Inferior parietal cortex (tissue), 1 donor: ENCODE data around the gene MRPS9.

Source experiments
- DNase-seq: peaks from one replicate; pipeline ENCODE4 v3.0.0-alpha.2; 2016; ENCODE audit errors: extremely low spot score

MRPS9 gene

DNA sequence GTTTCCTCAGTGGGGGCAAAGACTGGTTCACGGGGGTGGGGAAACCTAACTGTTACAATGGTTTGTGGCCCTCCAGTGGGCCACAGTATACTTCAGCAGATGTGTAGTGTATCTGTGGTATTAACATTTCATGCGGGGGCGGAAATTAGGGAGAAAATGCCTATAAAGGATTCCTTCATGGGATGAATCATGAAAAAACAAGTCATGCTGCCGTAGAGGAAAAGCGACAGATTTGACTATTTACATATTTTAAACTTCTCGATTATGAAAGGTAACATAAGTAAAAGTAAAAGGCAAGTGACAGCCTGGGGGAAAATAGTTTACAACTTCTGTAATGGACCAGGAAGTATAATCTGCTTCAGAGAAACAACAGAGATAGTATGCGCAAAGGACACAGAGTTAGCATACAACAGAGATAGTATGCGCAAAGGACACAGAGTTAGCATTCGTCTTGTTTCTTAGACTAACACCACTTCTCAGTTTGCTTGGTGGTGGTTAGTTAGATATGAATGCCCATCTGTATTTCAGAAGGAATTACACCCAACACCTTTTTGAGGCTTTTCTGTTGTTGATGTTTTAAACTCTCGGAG is 41.1 kb downstream of the MRPS9 start:
- DNase-seq: no peak

DNA sequence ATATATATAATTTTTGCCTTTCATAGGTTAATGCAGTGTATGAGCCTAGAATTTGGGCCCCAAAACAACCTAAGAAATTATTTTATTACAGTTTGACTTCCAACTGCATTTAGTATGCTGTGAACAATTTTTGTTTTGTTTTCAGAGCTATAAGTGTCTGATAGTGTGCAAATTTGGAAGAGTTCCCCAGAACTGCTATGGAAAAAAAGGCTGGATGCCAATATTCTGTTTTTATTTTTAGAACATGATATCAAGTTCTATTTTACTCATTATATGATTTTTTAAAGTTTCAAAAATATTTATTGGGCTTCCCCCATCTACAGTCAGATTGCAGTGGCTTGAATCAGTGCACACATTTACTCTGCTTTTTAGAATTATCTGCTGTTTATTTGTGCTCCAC is 42.6 kb downstream of the MRPS9 start:
- DNase-seq: no peak

DNA sequence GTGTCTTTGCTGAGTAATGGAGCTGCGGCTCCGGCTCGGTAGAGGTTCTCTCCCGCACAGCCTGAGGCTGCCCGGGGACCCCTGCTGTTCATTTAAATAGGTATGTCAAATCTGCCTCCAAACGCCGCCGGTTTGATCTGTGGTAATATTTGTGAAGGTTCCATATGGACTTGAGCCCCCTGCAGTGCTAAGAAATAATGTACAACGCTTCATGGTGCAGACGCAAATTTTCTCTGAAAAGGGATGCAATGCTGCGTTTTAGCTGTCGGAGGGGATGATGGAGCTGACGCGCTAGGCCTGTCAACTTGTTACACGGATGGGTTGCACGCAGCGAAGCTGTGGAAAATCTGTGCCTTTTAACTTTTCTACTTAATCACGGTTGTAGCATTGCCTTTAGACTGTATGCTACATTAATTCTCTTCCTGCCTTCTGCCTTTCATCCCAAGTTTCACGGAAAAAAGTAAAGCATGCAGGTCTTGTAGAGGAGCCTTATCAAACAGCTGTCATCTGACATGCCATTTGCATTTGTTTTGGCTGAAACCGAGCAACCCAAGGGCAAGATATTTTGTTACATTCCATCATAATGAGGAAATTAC is 43.2 kb downstream of the MRPS9 start:
- no peak for DNase-seq

DNA sequence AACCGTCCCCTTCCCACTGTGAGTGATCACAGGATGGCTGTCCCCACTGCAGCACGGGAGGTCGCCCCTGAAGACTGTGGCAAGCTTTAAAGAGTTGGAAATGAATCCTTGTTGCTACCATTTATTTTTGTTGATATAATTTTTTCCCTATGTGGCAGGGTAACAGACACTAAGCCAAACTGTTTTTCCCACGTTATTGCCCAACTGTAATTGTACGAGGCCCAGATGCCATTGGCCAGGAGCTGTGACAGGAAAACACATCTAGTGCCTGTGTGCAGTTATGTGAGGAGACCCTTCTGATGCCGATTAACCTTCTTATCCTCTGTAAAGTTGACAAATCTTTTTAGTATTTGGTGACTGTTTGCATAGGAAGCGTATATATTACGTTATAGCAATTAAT is 44.2 kb downstream of the MRPS9 start:
- no peak for DNase-seq

DNA sequence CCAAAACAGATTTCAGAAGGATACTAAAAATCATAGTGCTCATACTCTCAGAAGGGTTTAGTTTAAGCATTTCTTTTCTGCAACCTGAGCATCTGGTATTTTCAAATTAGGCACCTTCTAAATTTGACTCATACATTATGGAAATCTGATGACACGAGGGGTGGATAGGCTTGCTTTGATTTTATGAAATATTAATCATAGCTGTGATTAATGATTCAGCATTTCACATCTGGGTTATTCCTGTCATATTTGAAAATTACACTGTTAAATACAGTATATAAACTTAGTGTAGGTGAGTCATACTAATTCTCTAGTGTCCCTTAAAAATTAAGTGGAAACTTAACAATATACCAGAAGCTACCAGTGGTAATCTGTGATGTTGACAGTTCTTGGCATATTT is 47.7 kb downstream of the MRPS9 start:
- no peak for DNase-seq

DNA sequence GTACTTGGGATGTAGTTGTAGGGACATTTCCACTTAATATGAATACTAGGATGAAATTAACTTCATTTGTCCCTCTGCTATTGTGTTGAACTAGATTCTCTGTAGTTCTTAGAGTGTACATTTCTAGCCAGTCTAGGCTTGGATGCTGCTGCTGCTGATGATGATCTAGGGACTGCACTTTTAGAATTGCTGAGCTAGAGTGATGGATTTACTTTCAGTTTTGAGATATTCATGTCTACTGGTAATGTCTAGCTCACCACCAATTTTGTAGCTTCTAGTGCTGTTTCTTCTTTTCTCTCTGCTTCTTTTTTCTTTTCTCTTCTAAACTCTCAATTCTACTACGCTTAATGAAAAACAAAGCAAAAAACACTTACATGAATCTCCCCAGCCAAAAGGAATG is 49.4 kb downstream of the MRPS9 start:
- no peak for DNase-seq

DNA sequence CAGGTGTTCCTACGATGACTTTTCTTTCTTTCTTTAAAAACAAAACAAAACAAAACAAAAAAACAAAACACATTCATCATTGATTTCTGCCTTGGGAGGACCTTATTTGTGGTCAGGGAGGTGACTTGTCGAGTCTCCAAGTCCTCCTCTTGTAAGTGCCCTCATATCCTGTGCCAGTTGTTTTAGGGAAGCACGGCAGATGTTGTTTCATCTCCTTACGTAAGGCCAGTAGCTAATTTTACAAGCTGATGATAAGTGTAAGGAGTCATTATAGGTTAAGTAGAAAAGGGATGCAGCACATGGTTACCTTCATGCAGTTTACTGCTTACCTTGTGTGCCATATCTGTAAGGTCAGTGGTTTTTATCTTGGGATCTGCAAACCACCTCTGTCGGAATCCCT is 52.2 kb downstream of the MRPS9 start:
- no peak for DNase-seq

DNA sequence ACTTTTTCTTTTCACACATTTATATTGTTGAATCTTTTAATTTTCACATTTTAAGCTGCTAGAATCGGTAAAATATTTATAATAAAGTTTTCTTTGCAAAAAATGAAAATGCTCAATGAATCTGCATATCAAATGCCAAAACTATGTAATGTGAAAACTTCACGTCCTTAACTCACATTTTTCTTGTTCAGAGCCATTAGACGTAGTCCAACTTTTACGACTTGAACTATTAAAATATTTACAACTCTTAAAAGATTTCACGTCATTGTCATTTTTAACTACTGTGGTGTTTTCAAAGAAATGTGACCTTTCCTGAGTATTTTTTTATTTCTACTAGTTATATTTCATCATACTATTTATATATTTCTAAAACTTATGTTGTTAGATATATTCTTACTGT is 54.9 kb downstream of the MRPS9 start:
- DNase-seq: no peak

DNA sequence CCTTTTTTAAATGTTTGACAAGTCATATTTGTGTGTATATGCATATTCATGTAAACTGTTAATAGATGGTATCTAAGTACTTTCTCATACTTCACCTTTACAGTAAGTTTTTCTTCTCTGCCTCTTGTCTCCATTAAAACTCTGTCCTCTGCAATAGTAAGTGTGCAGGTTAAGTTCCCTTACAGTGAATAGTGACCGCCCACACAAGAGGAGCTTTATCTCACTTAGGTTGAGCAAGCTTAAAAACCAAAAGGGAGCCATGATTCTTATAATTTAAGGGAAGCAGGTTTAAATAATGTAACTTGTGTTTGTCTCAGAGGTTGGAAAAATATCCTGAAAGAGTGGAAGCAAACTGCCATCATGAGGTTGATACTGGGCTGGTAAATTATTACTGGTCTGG is 61.3 kb downstream of the MRPS9 start:
- no peak for DNase-seq

DNA sequence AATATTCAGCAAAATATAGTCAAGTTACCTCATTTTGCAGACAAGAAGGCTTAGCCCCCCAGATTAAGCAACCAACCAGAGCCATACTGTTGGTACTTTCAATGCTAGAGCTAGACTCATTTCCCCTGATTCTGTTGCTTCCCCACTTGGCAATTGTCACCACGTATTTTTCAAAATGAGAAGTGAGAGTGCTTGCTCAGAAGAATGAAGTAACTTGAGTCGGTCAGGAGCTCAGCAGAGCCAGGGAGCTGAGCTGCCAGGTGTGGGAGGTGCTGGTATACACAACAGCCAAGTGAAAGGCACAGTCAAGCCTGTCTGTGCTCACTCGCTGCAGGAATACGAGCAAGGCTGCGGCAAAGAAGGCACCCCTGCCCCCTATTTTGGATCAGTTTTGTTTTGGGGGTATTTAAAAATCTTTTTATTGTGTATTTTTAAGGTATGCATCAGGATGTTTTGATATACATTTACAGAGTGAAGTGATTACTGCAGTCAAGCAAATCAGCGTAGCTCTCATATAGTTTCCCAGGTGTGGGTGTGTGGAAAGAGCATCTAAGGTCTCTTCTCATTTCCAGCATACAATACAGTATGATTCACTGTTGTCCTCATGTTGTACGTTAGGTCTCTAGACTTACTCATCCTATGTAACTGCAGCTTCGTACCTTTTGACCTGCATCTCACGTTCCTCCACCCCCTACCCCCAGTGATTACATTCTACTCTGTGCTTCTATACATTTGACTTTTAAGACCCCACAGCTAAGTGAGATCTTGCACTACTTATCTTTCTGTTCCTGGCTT is 62.4 kb downstream of the MRPS9 start:
- no peak for DNase-seq

DNA sequence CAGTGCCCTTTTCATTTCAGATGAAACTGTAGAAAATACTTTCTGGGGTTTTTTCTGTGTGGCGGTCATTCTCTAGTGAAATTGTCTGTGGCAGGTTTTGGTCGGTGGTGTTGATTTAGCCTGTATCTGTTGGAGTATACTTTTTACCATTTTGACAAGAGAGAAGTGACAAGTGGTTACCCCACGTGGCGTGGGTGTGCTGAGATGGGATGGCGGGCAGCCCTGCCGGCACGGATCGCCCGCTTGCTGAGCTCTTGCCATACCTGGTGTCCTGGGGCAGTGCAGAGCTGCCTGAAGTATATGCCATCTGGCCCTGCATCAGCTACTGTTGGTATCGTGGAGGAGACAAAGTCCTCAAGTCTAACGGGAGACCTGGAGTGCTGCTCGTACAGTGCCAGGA is 64.1 kb downstream of the MRPS9 start:
- no peak for DNase-seq

DNA sequence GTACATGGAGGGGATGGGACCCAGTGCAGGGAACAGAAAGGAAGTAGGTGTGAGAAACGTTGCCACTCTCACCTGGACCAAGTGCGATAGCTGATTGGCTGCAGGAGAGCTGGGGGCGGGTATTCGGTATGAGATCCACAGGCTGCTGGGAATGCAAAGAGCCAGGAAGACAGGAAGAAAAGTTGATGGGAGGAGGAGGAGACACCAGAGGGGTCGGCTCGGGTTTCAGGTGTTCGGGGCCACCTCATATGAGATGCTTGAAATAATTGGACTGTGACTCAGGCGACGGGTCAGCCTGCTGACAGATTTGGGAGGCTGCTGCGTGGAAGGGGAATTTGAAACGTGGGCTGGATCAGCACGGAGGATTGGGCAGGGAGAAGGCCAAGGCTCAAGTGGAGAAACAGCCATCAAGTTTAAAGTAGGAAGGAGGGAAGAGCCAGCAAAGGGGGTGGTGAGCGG is 65.1 kb downstream of the MRPS9 start:
- no peak for DNase-seq

DNA sequence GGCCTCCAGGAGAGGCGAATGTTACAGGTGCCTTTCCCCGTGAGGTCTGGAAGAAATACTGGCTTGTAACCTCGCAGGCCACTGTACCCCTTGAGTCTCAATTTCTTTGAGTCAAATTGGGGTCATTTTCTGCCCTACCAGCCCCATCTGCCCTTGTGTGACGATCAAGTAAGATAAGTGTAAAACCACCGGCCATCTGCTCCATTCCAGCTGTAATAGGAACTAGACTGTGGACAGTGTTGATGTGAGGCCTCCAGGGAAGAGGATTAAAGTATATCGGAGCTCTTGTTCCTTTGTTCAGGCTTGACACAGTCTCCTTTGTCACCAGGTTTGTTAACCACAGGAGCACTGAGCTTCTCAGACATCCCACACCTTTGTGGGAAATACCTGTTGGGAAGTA is 65.6 kb downstream of the MRPS9 start:
- no peak for DNase-seq

DNA sequence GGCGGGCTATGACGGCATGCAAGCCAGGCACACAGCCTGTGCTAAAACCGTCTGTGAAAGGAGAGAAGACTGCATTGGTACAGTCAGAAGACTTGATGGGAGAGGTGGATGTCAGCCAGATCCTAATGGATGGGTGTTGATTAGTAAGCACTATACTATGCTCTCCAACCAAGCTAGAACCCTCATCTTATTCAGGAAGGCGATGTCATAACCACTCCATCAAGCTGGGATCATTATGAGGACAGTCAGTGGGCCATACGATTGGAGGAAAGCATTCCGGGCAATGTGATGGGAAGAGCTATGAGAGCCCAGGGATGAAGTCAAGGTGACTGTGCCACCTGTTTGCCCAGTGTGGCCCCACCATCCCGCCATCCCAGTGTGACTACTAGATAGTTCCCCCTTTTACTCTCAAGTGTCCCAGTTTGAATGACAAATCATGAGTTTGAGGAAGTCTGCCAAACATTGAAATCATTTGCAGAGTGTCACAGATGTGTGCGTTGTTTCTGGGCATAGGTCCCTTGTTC is 66.4 kb downstream of the MRPS9 start:
- no peak for DNase-seq

DNA sequence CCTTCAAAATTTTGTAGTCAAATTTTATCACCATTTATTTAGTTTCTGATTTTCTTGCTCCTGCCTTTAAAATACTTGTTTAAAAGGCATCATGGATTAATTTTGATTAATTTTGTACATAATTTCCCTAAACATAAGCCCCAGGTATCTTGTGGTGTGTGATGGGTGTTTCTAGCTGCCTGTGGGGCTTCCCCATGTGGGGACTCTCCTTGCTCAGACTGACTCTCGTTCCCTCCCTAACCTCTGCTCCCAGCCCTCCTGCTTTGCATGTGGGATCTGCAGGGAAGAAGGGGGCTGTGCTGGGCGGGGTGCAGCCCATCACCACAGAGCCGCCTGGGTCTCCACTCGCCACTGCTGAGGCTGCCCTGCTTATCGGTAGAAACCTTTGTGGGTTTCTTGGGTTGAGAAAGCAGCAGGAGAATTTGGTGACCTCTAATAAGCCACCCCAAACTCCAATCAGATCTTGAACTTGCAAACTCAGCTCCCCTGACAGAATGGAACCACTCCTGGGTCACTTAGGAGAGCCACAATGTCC is 72.5 kb downstream of the MRPS9 start:
- DNase-seq: no peak

DNA sequence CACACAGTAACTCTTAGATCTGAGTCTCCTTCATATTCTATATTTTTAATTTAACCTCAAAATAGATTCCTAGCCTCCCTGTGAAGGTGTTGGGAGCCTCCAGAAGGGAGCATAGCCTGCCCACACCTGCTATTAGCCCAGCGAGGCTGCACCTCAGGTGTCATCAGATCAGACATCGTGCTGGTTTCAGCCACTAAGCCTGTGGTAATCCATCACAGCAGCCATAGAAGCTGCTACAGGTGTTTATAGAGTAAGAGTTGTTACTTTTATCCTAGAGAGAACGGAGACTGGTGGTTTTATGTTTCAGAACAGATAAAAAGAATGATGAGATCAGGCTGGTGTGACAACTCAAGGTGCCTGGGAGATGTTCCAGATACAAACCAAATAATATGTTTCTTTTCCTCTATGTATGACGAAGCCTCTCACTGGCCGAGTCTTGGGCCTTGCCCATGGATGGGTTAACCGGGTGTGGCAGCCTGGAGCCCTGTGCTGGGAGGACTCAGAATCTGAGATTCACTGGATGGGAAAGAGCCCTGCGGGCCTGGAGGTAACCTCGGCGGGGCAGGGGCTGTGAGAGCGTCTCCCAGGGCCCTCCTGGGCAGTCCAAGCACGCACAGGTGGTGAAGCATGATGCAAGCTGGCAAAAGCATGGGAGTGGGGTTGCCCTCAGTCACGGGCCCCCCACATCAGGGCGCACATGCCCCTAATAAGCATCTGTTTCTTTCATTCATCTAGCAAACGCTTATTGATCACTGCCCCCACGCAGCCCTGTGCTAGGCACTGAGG is 73.7 kb downstream of the MRPS9 start:
- DNase-seq: no peak

DNA sequence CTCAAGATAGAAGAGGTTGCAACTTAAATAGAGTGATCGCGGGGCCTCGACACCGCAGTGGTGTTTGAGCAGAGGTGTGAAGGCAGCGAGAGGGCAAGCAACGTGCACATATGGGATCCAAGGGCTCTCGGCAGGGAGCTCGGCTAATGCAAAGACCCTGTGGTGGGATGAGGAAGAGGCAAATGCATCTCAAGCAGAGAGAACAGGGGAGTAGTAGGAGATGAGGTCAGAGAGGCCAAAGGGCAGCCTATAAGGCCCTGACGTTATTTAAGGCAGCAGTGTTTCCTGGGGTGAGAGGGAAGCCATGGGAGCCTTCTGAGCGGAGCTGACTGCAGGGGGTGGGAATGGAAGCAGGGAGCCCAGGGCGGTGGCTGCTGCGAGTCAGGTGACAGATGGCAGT is 74.5 kb downstream of the MRPS9 start:
- no peak for DNase-seq

DNA sequence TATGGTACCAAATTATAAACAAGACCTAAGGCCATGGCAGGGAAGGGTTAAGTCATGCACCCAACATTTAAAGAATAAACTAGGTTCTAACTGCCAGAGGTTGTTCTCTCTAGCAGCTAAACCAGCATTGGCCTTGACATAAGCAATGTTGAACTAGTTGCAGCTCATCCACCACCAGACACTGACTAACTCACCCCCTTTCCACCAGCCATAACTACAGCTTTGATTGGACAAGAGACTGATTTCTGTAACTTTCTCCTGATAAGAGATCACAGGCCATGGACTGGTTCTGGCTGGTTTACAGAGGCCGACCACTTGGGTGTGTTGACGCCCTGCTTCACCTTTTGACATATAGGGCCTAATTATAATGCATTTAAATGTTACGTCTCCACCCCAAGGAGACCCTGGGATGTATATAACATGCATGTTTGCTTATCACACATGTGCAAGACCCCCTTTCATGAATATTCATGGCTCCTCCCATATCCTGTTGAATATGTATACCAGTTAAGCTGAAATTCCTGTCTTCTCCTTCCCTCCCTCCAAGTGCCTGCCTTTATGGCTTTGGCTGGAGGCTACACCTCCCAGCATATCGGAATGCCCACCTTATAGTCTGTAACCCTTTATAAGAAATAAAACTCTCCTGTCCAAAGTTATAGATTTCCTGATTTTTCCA is 75.9 kb downstream of the MRPS9 start:
- no peak for DNase-seq

DNA sequence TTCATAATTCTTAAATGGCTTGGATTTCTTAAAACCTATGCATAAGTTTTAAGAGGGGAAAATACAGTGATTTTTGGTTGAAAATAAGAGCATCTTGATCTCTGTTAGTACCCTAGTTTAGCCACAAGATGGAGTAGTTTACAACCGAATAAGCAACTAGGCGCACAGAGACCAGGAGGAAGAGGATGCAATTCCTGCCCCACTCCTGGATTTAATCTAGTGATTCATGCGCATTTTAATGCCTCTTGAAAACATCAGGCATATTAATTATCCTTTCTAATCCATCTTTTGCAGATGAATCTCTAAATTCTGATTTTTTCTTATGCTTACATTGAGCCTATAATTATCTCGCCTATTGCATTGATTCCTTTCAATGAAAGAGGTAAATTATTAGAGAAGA is 76.7 kb downstream of the MRPS9 start:
- peak; percentile 82 for DNase-seq

DNA sequence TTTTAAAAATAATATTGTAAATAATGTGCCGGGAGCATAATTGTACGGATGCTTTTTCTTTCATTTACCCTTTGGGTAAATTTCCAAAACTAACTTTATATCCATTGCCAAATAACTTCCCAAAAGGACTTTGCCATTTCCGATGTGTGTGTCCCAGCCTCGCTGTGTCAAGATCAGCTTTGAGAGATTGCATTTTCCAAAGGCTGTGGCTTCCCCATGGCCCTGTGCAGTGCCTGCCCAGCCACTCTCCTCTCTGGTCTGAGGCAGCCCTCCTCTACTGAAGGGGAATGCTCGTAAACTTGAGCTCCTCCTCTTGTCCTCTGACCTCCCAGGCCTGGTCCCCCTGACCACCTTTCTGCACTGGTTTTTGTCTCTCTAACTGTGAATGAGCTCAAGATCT is 78.5 kb downstream of the MRPS9 start:
- DNase-seq: no peak

DNA sequence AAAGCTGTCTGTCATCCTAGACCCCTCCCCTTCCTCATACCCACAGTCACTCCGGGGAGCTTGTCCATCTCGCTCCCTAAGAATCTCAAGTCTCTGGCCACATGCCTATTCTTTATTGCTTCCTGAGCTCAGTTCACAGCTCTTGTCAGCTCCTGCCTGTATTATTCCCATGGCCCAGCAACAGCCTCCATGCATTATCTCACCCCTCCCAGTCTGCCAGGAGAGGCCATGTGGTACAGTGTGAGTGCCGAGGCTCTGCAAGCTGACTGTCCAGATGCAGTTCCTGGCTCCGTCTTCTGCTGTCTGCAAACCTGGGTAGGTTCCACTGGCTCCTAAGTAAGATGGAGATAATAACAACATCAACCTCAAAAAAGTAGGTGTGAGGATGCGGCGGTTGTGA is 79.7 kb downstream of the MRPS9 start:
- DNase-seq: no peak
